Activated naive CD4-positive, alpha-beta T cell treated with Interleukin-2 at 50 U/mL for 16 hours (primary cell): ENCODE results near the gene SLC28A1.

Experiments used
- DNase-seq: peaks from one replicate; pipeline ENCODE4 v3.0.0-alpha.2; 2020

SLC28A1 gene

GRCh38 chr15:84883916-84884781 lies at the start of gene SLC28A1:
Gene SLC28A1 (plus strand): TSS chr15:84884662. CDS start chr15:84887761, 3,099 bp downstream.
- DNase-seq = no peak

- DNase-seq = no peak
Observed at GRCh38 chr15:84834969-84835368, 49.5 kb upstream of the SLC28A1 start.

GRCh38 chr15:84835661-84836337 lies 48.7 kb upstream of the SLC28A1 start:
- DNase-seq = no peak

- DNase-seq = no peak
Observed at GRCh38 chr15:84836844-84837243, 47.6 kb upstream of the SLC28A1 start.

GRCh38 chr15:84839714-84840113 lies 44.7 kb upstream of the SLC28A1 start:
- DNase-seq = no peak

GRCh38 chr15:84840255-84840654 lies 44.2 kb upstream of the SLC28A1 start:
- no peak for DNase-seq

- no peak for DNase-seq
Observed at GRCh38 chr15:84840741-84841429, 43.6 kb upstream of the SLC28A1 start.

- DNase-seq = no peak
Observed at GRCh38 chr15:84842781-84843180, 41.7 kb upstream of the SLC28A1 start.

- DNase-seq = no peak
Observed at GRCh38 chr15:84844964-84845363, 39.5 kb upstream of the SLC28A1 start.

GRCh38 chr15:84845631-84846030 lies 38.8 kb upstream of the SLC28A1 start:
- peak; percentile 41 for DNase-seq

GRCh38 chr15:84846269-84846668 lies 38.2 kb upstream of the SLC28A1 start:
- no peak for DNase-seq

- DNase-seq = no peak
Observed at GRCh38 chr15:84847382-84847781, 37.1 kb upstream of the SLC28A1 start.

GRCh38 chr15:84852212-84852611 lies 32.2 kb upstream of the SLC28A1 start:
- no peak for DNase-seq

- no peak for DNase-seq
Observed at GRCh38 chr15:84855136-84855535, 29.3 kb upstream of the SLC28A1 start.

- no peak for DNase-seq
Observed at GRCh38 chr15:84855765-84856164, 28.7 kb upstream of the SLC28A1 start.

GRCh38 chr15:84856731-84857417 lies 27.6 kb upstream of the SLC28A1 start:
- no peak for DNase-seq

GRCh38 chr15:84857418-84858004 lies 27.0 kb upstream of the SLC28A1 start:
- DNase-seq = no peak

- DNase-seq = no peak
Observed at GRCh38 chr15:84858231-84858630, 26.2 kb upstream of the SLC28A1 start.

GRCh38 chr15:84859144-84859543 lies 25.3 kb upstream of the SLC28A1 start:
- DNase-seq = no peak

- DNase-seq = no peak
Observed at GRCh38 chr15:84859651-84860050, 24.8 kb upstream of the SLC28A1 start.

GRCh38 chr15:84861781-84862180 lies 22.7 kb upstream of the SLC28A1 start:
- no peak for DNase-seq

- no peak for DNase-seq
Observed at GRCh38 chr15:84862214-84862975, 22.1 kb upstream of the SLC28A1 start.
